DND-41 (cell line): ENCODE data around the gene CAND2.

Experiments
- CTCF ChIP-seq: IDR thresholded peaks from 2 replicates; pipeline ENCODE4 v1.5.1; 2012; ENCODE audit warnings: borderline replicate concordance, low read length, moderate library complexity, mild to moderate bottlenecking; ENCODE audit not compliant: poor library complexity, severe bottlenecking; ENCODE audit errors: extremely low read depth
- EZH2 ChIP-seq: IDR thresholded peaks from 3 replicates; pipeline ENCODE4 v1.6.1; 2012; ENCODE audit warnings: borderline replicate concordance, low read depth, mild to moderate bottlenecking, moderate library complexity, low read length, inconsistent platforms; ENCODE audit not compliant: severe bottlenecking

GRCh38 chr3:12869035-12869621 lies 72.6 kb downstream of the CAND2 start:
- no peak for TF ChIP-seq CTCF
- no peak for TF ChIP-seq EZH2
